Peyer's patch (tissue), 4 donors: ENCODE data around the gene ZNF563.

Experiments used
- CTCF ChIP-seq, 6 experiments: fragments of 450-650 bp in 4 of 6; fragments of 200-600 bp in 2 of 6; sonication (generic) in 1 of 6; IDR thresholded peaks; one replicate each; pipeline ENCODE4 v1.5.1; 2017 to 2019; ENCODE audit warnings: antibody characterized with exemption in 6 of 6, mild to moderate bottlenecking in 3 of 6, moderate library complexity in 1 of 6
- POLR2A ChIP-seq, 2 donors: fragments of 450-650 bp; IDR thresholded peaks; one replicate each; pipeline ENCODE4 v1.5.1; 2017; ENCODE audit warnings: antibody characterized with exemption in 2 of 2, mild to moderate bottlenecking in 2 of 2, moderate library complexity in 2 of 2

- TF ChIP-seq CTCF (IDR thresholded peaks at IDR 0.05) (no peak), POLR2A (IDR thresholded peaks at IDR 0.05) (peak; percentile 67 to 75)
These were observed 39.6 kb downstream of the ZNF563 start for GRCh38 chr19:12293777-12294248.
